HepG2 (cell line): ENCODE measurements around the gene UBE2G2. TPM values are rescaled to one million over a fixed set of nuclear protein-coding genes. Genes with fewer than 3 reads are reported as not detected.

Experiments used
- ADNP ChIP-seq: sonication (generic); formaldehyde crosslinking; IDR thresholded peaks from 2 replicates; pipeline ENCODE4 v1.4.0; 2020; ENCODE audit warnings: missing genetic modification reagents
- BHLHE40 ChIP-seq: IDR thresholded peaks from 2 replicates; pipeline ENCODE4 v1.6.1; 2011; ENCODE audit warnings: low read length, improper control_type of control experiment
- HDAC1 ChIP-seq: sonication (generic); formaldehyde crosslinking; IDR thresholded peaks from 2 replicates; pipeline ENCODE4 v1.5.1; 2020; ENCODE audit warnings: mild to moderate bottlenecking, missing genetic modification reagents
- SAP130 ChIP-seq: IDR thresholded peaks from 2 replicates; pipeline ENCODE4 v1.6.1; 2016; ENCODE audit warnings: low read depth
- STAG1 ChIP-seq: sonication (generic); formaldehyde crosslinking; IDR thresholded peaks from 2 replicates; pipeline ENCODE4 v1.4.0; 2020; ENCODE audit warnings: missing genetic modification reagents
- TAF1 ChIP-seq: sonication (generic); formaldehyde crosslinking; IDR thresholded peaks from 2 replicates; pipeline ENCODE4 v1.4.0; 2020; ENCODE audit warnings: missing genetic modification reagents
- ZBTB7B ChIP-seq: sonication (generic); formaldehyde crosslinking; IDR thresholded peaks from 2 replicates; pipeline ENCODE4 v1.4.0; 2020; ENCODE audit warnings: missing genetic modification reagents
- ZC3H13 ChIP-seq: sonication (generic); formaldehyde crosslinking; IDR thresholded peaks from 2 replicates; pipeline ENCODE4 v1.8.1; 2023; ENCODE audit warnings: mild to moderate bottlenecking, missing genetic modification reagents, moderate library complexity
- ZKSCAN8 ChIP-seq: IDR thresholded peaks from 2 replicates; pipeline ENCODE4 v1.6.1; 2016; ENCODE audit warnings: borderline replicate concordance, missing genetic modification reagents, missing compliant biosample characterization
- ZNF180 ChIP-seq: sonication (generic); formaldehyde crosslinking; IDR thresholded peaks from 2 replicates; pipeline ENCODE4 v1.4.0; 2020; ENCODE audit warnings: low read depth, missing genetic modification reagents, borderline replicate concordance
- ZNF232 ChIP-seq: sonication (generic); formaldehyde crosslinking; IDR thresholded peaks from 2 replicates; pipeline ENCODE4 v1.4.0; 2020; ENCODE audit warnings: missing genetic modification reagents, borderline replicate concordance
- ZNF383 ChIP-seq: sonication (generic); formaldehyde crosslinking; IDR thresholded peaks from 2 replicates; pipeline ENCODE4 v1.4.0; 2020; ENCODE audit warnings: missing genetic modification reagents, mild to moderate bottlenecking, borderline replicate concordance
- ZNF496 ChIP-seq: sonication (generic); formaldehyde crosslinking; IDR thresholded peaks from 2 replicates; pipeline ENCODE4 v1.8.1; 2023; ENCODE audit warnings: mild to moderate bottlenecking, moderate library complexity, missing genetic modification reagents; ENCODE audit not compliant: insufficient replicate concordance
- ZNF724P ChIP-seq: sonication (generic); formaldehyde crosslinking; IDR thresholded peaks from 2 replicates; pipeline ENCODE4 v1.8.0; 2022; ENCODE audit warnings: missing genetic modification reagents, borderline replicate concordance
- ZNF746 ChIP-seq: sonication (generic); formaldehyde crosslinking; IDR thresholded peaks from 2 replicates; pipeline ENCODE4 v1.8.0; 2022; ENCODE audit warnings: mild to moderate bottlenecking, missing genetic modification reagents
- polyA plus RNA-seq, 8 experiments: library from polyadenylated mRNA; depleted of rRNA in 3 of 8; stranded (reverse) in 7 of 8; unstranded in 1 of 8; fragments of >200 nt; fragmentation: Illumina TruSeq in 4 of 8; extraction: Trizol in 4 of 8; gene quantifications; 2 replicates each; pipeline versions ENCODE4 v1.2.1 to v1.2.3, GENCODE V29; 2011 to 2016; ENCODE audit warnings: low read depth in 4 of 8, missing spikeins in 1 of 8, mixed read lengths in 1 of 8; ENCODE audit not compliant: insufficient read depth in 1 of 8
- total RNA-seq, 5 experiments: library from RNA; depleted of rRNA; stranded (reverse); fragments of >200 nt; fragmentation: Illumina TruSeq; extraction: Trizol; gene quantifications; 2 replicates each; pipeline ENCODE4 v1.2.3, GENCODE V29; 2016; ENCODE audit warnings: low read depth in 1 of 5
- TF ChIP-seq, protein P1 (sequence below): IDR thresholded peaks from 2 replicates; pipeline ENCODE4 v1.6.1; 2012; ENCODE audit warnings: low read depth, low read length, improper control_type of control experiment
- TF ChIP-seq, protein P2 (sequence below): sonication (generic); formaldehyde crosslinking; IDR thresholded peaks from 2 replicates; pipeline ENCODE4 v1.4.0; 2020; ENCODE audit warnings: missing genetic modification reagents
- TF ChIP-seq, protein P3 (sequence below): IDR thresholded peaks from 2 replicates; pipeline ENCODE4 v1.6.1; 2016; ENCODE audit warnings: missing compliant biosample characterization, missing genetic modification reagents, borderline replicate concordance
- TF ChIP-seq, protein P4 (sequence below): IDR thresholded peaks from 2 replicates; pipeline ENCODE4 v1.6.1; 2018; ENCODE audit warnings: missing genetic modification reagents
- TF ChIP-seq, protein P5 (sequence below): sonication (generic); formaldehyde crosslinking; IDR thresholded peaks from 2 replicates; pipeline ENCODE4 v1.4.0; 2020; ENCODE audit warnings: missing genetic modification reagents, borderline replicate concordance

Gene UBE2G2
- total and polyA plus RNA-seq, 2 of the 13 experiments (the other 11 are each of a cell fraction or from before 2014, with no cell fraction given) = 55.4 to 92.0 TPM

DNA sequence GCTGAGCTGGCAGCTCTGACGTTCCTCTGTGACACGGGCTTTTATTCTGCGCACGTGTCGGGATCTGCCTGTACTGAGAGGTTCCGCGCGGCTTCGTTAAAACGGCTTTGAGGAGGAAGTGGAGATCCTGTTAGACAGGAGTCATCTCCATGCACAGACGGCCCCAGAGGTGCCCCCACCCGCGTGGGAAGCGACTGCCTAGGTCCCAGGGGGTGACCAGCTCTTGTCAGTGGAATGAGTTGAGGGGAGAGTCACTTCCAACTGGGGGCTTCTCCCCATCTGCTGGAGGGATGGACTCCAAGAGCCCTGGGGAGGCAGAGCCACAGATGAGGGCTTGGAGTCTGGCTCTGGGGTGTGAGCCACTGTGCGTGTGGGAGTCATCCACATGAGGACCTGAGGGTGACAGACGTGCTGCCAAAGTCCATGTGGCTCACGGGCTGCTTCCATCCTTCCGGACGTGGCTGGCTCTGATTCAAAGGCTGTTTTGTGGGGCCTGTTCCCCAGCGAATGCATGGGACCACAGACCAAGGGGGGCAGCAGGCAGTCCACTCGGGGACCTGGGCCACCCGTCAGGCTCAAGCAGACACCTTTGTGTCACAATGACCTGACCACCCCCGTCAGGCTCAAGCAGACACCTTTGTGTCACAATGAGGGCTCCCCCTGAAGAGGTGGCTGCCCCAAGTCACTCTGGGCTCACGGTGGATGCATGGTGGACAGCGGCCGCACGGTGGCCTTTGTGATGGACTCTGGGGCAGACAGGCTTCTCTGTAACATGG lies 45.1 kb upstream of the UBE2G2 start (continued):
- TF ChIP-seq ZNF180 (CRISPR knock-in tag) (no peak), BHLHE40 (peak; percentile 81), ZNF724P (no peak), ZNF496 (CRISPR knock-in tag) (no peak), ZC3H13 (CRISPR knock-in tag) (peak; percentile 27; the same call in 1 of the 2 replicates), ZKSCAN8 (CRISPR knock-in tag) (no peak), ADNP (CRISPR knock-in tag) (no peak), ZNF232 (no peak), SAP130 (CRISPR knock-in tag) (peak; percentile 90), ZNF383 (CRISPR knock-in tag) (no peak), ZNF746 (CRISPR knock-in tag) (no peak), STAG1 (peak; percentile 16; the same call in 1 of the 2 replicates), ZBTB7B (CRISPR knock-in tag) (peak; percentile 33; the same call in 1 of the 2 replicates), TAF1 (no peak), HDAC1 (CRISPR knock-in tag) (peak; percentile 54; the same call in 1 of the 2 replicates)
- TF ChIP-seq, protein P1, sequence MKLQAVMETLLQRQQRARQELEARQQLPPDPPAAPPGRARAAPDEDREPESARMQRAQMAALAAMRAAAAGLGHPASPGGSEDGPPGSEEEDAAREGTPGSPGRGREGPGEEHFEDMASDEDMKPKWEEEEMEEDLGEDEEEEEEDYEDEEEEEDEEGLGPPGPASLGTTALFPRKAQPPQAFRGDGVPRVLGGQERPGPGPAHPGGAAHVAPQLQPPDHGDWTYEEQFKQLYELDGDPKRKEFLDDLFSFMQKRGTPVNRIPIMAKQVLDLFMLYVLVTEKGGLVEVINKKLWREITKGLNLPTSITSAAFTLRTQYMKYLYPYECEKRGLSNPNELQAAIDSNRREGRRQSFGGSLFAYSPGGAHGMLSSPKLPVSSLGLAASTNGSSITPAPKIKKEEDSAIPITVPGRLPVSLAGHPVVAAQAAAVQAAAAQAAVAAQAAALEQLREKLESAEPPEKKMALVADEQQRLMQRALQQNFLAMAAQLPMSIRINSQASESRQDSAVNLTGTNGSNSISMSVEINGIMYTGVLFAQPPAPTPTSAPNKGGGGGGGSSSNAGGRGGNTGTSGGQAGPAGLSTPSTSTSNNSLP = no peak
- TF ChIP-seq, protein P2, sequence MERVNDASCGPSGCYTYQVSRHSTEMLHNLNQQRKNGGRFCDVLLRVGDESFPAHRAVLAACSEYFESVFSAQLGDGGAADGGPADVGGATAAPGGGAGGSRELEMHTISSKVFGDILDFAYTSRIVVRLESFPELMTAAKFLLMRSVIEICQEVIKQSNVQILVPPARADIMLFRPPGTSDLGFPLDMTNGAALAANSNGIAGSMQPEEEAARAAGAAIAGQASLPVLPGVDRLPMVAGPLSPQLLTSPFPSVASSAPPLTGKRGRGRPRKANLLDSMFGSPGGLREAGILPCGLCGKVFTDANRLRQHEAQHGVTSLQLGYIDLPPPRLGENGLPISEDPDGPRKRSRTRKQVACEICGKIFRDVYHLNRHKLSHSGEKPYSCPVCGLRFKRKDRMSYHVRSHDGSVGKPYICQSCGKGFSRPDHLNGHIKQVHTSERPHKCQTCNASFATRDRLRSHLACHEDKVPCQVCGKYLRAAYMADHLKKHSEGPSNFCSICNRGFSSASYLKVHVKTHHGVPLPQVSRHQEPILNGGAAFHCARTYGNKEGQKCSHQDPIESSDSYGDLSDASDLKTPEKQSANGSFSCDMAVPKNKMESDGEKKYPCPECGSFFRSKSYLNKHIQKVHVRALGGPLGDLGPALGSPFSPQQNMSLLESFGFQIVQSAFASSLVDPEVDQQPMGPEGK = peak; percentile 40
- TF ChIP-seq, protein P3, sequence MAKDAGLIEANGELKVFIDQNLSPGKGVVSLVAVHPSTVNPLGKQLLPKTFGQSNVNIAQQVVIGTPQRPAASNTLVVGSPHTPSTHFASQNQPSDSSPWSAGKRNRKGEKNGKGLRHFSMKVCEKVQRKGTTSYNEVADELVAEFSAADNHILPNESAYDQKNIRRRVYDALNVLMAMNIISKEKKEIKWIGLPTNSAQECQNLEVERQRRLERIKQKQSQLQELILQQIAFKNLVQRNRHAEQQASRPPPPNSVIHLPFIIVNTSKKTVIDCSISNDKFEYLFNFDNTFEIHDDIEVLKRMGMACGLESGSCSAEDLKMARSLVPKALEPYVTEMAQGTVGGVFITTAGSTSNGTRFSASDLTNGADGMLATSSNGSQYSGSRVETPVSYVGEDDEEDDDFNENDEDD (CRISPR knock-in tag) = peak; percentile 60; the same call in 1 of the 2 replicates
- TF ChIP-seq, protein P4, sequence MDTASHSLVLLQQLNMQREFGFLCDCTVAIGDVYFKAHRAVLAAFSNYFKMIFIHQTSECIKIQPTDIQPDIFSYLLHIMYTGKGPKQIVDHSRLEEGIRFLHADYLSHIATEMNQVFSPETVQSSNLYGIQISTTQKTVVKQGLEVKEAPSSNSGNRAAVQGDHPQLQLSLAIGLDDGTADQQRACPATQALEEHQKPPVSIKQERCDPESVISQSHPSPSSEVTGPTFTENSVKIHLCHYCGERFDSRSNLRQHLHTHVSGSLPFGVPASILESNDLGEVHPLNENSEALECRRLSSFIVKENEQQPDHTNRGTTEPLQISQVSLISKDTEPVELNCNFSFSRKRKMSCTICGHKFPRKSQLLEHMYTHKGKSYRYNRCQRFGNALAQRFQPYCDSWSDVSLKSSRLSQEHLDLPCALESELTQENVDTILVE (CRISPR knock-in tag) = no peak
- TF ChIP-seq, protein P5, sequence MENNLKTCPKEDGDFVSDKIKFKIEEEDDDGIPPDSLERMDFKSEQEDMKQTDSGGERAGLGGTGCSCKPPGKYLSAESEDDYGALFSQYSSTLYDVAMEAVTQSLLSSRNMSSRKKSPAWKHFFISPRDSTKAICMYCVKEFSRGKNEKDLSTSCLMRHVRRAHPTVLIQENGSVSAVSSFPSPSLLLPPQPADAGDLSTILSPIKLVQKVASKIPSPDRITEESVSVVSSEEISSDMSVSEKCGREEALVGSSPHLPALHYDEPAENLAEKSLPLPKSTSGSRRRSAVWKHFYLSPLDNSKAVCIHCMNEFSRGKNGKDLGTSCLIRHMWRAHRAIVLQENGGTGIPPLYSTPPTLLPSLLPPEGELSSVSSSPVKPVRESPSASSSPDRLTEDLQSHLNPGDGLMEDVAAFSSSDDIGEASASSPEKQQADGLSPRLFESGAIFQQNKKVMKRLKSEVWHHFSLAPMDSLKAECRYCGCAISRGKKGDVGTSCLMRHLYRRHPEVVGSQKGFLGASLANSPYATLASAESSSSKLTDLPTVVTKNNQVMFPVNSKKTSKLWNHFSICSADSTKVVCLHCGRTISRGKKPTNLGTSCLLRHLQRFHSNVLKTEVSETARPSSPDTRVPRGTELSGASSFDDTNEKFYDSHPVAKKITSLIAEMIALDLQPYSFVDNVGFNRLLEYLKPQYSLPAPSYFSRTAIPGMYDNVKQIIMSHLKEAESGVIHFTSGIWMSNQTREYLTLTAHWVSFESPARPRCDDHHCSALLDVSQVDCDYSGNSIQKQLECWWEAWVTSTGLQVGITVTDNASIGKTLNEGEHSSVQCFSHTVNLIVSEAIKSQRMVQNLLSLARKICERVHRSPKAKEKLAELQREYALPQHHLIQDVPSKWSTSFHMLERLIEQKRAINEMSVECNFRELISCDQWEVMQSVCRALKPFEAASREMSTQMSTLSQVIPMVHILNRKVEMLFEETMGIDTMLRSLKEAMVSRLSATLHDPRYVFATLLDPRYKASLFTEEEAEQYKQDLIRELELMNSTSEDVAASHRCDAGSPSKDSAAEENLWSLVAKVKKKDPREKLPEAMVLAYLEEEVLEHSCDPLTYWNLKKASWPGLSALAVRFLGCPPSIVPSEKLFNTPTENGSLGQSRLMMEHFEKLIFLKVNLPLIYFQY (CRISPR knock-in tag) = 0 out of 2 replicates have a peak, but pooled peaks have one; percentile 49
